HL-60 (cell line): ENCODE results near the gene COP1.
"Not testable (repeated sequence)": the region's sequence is repeated elsewhere in the genome, so short reads cannot be mapped to it uniquely, and the experiment has no call there.

ENCODE experiments used
- DNase-seq, 2 experiments: peaks; one replicate each; pipeline ENCODE4 v3.0.0-alpha.2; 2010 to 2020; ENCODE audit warnings: low read depth in 1 of 2, low spot score in 1 of 2
- H3K27ac ChIP-seq: fragments of 250-450 bp; sonication (Bioruptor Pico); replicated peaks from 2 replicates; pipeline ENCODE4 v1.5.1; 2020; ENCODE audit warnings: mild to moderate bottlenecking, moderate library complexity
- H3K27me3 ChIP-seq: fragments of 250-450 bp; sonication (Bioruptor Pico); 2 replicates; pipeline ENCODE4 v1.5.1; 2021; ENCODE audit warnings: mild to moderate bottlenecking, moderate library complexity; ENCODE audit not compliant: insufficient read depth, poor library complexity, severe bottlenecking
- H3K4me3 ChIP-seq: replicated peaks from 2 replicates; pipeline ENCODE4 v1.5.1; 2011; ENCODE audit warnings: mild to moderate bottlenecking, control low read depth, low read length; ENCODE audit not compliant: insufficient read depth
- GABPA ChIP-seq: IDR thresholded peaks from 2 replicates; pipeline ENCODE4 v1.6.1; 2012; ENCODE audit warnings: low read depth
- POLR2AphosphoS5 ChIP-seq: IDR thresholded peaks from 2 replicates; pipeline ENCODE4 v1.6.1; 2012; ENCODE audit warnings: low read depth
- SPI1 ChIP-seq: IDR thresholded peaks from 2 replicates; pipeline ENCODE4 v1.6.1; 2012; ENCODE audit warnings: low read depth, mild to moderate bottlenecking, borderline replicate concordance
- TF ChIP-seq, protein P1 (sequence below): IDR thresholded peaks from one replicate; pipeline ENCODE4 v1.5.1; 2011; ENCODE audit warnings: low read length, control low read depth, inconsistent platforms; ENCODE audit not compliant: insufficient read depth
- TF ChIP-seq, protein P2 (sequence below): IDR thresholded peaks from 2 replicates; pipeline ENCODE4 v1.6.1; 2012; ENCODE audit warnings: low read depth; ENCODE audit not compliant: insufficient replicate concordance

Gene COP1

DNA sequence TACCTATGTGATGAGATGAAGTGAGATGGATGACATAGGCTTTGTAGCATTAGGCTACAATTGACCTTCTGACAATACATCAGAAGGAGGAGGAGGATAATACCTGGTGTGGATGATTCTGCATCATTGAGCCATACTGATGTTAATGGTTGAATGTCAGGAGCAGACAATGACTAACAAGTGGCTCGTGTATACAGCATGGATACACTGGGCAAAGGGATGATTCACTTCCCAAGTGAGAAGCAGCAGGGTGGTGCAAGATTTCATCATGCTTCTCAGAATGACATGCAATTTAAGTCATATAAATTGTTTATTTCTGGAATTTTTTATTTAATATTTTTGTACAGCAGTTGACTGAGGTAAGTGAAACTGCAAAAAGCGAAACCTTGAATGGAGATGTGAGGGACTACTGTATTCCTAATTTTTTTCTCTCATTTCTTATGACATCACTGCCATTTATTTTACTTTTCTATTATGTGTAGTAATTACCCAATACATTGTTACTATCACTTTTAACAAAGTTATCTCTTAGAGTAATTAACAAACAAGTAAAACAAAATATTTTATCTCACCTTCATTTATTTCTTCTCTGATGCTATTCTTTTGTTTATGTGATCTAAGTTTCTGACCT, 34.4 kb upstream of the COP1 start:
- Histone ChIP-seq H3K27me3 (no peaks in the 10 kb centered on the region), H3K27ac (no peak overlapping the region), H3K4me3 (no peak overlapping the region)
- DNase-seq: peak; percentile 21 to 36
- TF ChIP-seq, protein P1, sequence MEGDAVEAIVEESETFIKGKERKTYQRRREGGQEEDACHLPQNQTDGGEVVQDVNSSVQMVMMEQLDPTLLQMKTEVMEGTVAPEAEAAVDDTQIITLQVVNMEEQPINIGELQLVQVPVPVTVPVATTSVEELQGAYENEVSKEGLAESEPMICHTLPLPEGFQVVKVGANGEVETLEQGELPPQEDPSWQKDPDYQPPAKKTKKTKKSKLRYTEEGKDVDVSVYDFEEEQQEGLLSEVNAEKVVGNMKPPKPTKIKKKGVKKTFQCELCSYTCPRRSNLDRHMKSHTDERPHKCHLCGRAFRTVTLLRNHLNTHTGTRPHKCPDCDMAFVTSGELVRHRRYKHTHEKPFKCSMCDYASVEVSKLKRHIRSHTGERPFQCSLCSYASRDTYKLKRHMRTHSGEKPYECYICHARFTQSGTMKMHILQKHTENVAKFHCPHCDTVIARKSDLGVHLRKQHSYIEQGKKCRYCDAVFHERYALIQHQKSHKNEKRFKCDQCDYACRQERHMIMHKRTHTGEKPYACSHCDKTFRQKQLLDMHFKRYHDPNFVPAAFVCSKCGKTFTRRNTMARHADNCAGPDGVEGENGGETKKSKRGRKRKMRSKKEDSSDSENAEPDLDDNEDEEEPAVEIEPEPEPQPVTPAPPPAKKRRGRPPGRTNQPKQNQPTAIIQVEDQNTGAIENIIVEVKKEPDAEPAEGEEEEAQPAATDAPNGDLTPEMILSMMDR: no peak
- TF ChIP-seq SPI1: no peak

DNA sequence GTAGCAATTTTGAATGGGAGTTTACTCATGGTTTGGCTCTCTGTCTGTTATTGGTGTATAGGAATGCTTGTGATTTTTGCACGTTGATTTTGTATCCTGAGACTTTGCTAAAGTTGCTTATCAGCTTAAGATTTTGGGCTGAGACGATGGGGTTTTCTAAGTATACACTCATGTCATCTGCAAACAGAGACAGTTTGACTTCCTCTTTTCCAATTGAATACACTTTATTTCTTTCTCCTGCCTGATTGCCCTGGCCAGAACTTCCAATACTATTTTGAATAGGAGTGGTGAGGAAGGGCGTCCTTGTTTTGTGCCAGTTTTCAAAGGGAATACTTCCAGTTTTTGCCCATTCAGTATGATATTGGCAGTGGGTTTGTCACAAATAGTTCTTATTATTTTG, 26.6 kb upstream of the COP1 start:
- peak; percentile 74 for TF ChIP-seq SPI1
- H3K27ac ChIP-seq, DNase-seq, H3K27me3 ChIP-seq, H3K4me3 ChIP-seq: not testable (repeated sequence)

DNA sequence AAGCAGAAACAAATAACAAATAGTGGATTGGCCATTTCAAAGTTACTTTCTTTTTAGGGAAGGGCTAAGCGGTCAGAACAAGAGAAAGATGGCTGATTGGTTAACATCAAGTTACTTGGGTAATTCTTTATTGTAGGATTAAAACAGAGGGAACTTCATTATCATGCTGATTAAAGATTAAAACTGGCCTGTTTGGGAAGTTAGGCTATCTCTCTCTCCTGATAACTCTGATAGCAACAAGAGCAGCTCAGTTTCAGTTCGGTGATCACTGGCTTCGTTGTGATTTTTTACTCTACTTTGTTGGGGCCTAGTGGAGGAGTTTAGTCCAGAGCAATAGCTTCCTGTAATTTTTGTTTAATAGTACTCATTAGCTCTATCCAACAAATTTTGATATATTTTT, 20.5 kb upstream of the COP1 start:
- TF ChIP-seq, protein P1: no peak
- TF ChIP-seq POLR2AphosphoS5: no peak
- no peak for TF ChIP-seq SPI1
- TF ChIP-seq, protein P2, sequence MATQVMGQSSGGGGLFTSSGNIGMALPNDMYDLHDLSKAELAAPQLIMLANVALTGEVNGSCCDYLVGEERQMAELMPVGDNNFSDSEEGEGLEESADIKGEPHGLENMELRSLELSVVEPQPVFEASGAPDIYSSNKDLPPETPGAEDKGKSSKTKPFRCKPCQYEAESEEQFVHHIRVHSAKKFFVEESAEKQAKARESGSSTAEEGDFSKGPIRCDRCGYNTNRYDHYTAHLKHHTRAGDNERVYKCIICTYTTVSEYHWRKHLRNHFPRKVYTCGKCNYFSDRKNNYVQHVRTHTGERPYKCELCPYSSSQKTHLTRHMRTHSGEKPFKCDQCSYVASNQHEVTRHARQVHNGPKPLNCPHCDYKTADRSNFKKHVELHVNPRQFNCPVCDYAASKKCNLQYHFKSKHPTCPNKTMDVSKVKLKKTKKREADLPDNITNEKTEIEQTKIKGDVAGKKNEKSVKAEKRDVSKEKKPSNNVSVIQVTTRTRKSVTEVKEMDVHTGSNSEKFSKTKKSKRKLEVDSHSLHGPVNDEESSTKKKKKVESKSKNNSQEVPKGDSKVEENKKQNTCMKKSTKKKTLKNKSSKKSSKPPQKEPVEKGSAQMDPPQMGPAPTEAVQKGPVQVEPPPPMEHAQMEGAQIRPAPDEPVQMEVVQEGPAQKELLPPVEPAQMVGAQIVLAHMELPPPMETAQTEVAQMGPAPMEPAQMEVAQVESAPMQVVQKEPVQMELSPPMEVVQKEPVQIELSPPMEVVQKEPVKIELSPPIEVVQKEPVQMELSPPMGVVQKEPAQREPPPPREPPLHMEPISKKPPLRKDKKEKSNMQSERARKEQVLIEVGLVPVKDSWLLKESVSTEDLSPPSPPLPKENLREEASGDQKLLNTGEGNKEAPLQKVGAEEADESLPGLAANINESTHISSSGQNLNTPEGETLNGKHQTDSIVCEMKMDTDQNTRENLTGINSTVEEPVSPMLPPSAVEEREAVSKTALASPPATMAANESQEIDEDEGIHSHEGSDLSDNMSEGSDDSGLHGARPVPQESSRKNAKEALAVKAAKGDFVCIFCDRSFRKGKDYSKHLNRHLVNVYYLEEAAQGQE: no peak
- no peak for TF ChIP-seq GABPA
- no peak overlapping the region for H3K27ac ChIP-seq
- no peaks in the 10 kb centered on the region for H3K27me3 ChIP-seq
- no peak for DNase-seq
- H3K4me3 ChIP-seq: no peak overlapping the region

DNA sequence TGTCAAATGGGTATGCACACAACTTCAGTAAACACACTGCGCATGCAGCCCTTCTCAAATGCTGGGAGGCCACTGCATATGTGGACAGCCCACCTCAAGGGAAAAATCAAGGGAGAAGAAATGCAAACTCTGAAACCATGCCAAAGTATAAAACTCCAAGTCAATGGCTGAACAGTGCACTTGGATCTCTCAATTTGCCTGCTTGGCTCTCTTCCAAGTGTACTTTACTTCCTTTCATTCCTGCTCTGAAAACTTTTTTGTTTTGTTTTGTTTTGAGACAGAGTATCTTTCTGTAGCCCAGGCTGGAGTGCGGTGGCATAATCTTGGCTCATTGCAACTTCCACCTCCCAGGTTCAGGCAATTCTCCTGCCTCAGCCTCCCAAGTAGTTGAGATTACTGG, 18.8 kb upstream of the COP1 start:
- Histone ChIP-seq H3K27me3 (no peaks in the 10 kb centered on the region), H3K27ac (no peak overlapping the region), H3K4me3 (no peak overlapping the region)
- TF ChIP-seq, protein P1: no peak
- TF ChIP-seq POLR2AphosphoS5 (no peak), GABPA (no peak), SPI1 (no peak)
- TF ChIP-seq, protein P2: no peak
- no peak for DNase-seq
